A673 (cell line): ENCODE data around the gene KIAA0040. TPM values are rescaled to one million over a fixed set of nuclear protein-coding genes. Genes with fewer than 3 reads are reported as not detected.

ENCODE experiments used
- BruUV-seq: library from RNA; stranded (reverse); fragments of 400-500 nt; replicated peaks from 2 replicates; lab custom pipeline; 2021; lab: Mats Ljungman, UMichigan
- CTCF ChIA-PET: fragments of 300-600 bp; sonication (Branson Sonifier 250); formaldehyde crosslinking; loops from one replicate; lab custom pipeline; 2022; ENCODE audit warnings: antibody characterized with exemption; lab: Charles Lee
- POLR2A ChIA-PET: fragments of 300-600 bp; sonication (Branson Sonifier 250); formaldehyde crosslinking; loops from one replicate; lab custom pipeline; 2022; ENCODE audit warnings: antibody characterized with exemption; ENCODE audit not compliant: low non-redundant PET; lab: Charles Lee
- DNase-seq: peaks from one replicate; pipeline ENCODE4 v3.0.0-alpha.2; 2015; ENCODE audit warnings: low spot score
- H3K27ac ChIP-seq: fragments of 200-600 bp; sonication (generic); 2 replicates; pipeline ENCODE4 v1.5.1; 2016; ENCODE audit warnings: mixed run types, low read depth, mild to moderate bottlenecking, mixed read lengths, antibody characterized with exemption, low read length; ENCODE audit not compliant: poor library complexity, severe bottlenecking
- H3K27me3 ChIP-seq: fragments of 200-600 bp; sonication (generic); replicated peaks from 2 replicates; pipeline ENCODE4 v1.6.1; 2017; ENCODE audit warnings: mixed run types, low read depth, mild to moderate bottlenecking, mixed read lengths, antibody characterized with exemption, low read length; ENCODE audit not compliant: insufficient read depth, poor library complexity
- H3K36me3 ChIP-seq: fragments of 200-600 bp; sonication (generic); 2 replicates; pipeline ENCODE4 v1.6.1; 2016; ENCODE audit warnings: mixed run types, mild to moderate bottlenecking, mixed read lengths, antibody characterized with exemption, low read length; ENCODE audit not compliant: insufficient read depth, poor library complexity, severe bottlenecking
- H3K4me1 ChIP-seq: fragments of 200-600 bp; sonication (generic); 2 replicates; pipeline ENCODE4 v1.6.1; 2017; ENCODE audit warnings: mixed run types, mild to moderate bottlenecking, mixed read lengths, antibody characterized with exemption, low read length; ENCODE audit not compliant: insufficient read depth, poor library complexity, severe bottlenecking
- H3K4me3 ChIP-seq: fragments of 200-600 bp; sonication (generic); 2 replicates; pipeline ENCODE4 v1.5.1; 2016; ENCODE audit warnings: low read depth, mixed run types, mild to moderate bottlenecking, mixed read lengths, low read length; ENCODE audit not compliant: poor library complexity, severe bottlenecking
- H3K9me3 ChIP-seq: fragments of 200-600 bp; sonication (generic); 2 replicates; pipeline ENCODE4 v1.6.1; 2016; ENCODE audit warnings: mixed run types, low read depth, mild to moderate bottlenecking, mixed read lengths, antibody characterized with exemption, low read length; ENCODE audit not compliant: poor library complexity, severe bottlenecking
- EZH2 ChIP-seq: fragments of 200-600 bp; sonication (generic); IDR thresholded peaks from 2 replicates; pipeline ENCODE4 v1.6.1; 2017; ENCODE audit warnings: borderline replicate concordance, low read depth, mild to moderate bottlenecking, mixed read lengths, antibody characterized with exemption, low read length; ENCODE audit not compliant: poor library complexity, severe bottlenecking
- intact Hi-C: fragments of 100-400 bp; cut with micrococcal nuclease; formaldehyde crosslinking; loops from one replicate; pipeline ENCODE4 v1.10.0; 2022; ENCODE audit not compliant: unreplicated experiment
- total RNA-seq: library from RNA; stranded (reverse); gene quantifications from 2 replicates; pipeline ENCODE4 v1.2.3, GENCODE V29; 2021
- TF ChIP-seq, protein P1 (sequence below): fragments of 300-800, 200-600 bp; sonication (generic); conservative IDR thresholded peaks from 2 replicates; pipeline ENCODE4 v1.5.1; 2017; ENCODE audit warnings: low read depth, mild to moderate bottlenecking, antibody characterized with exemption, low read length, moderate library complexity, mixed read lengths

KIAA0040 gene
- total RNA-seq, 1 experiment from 2014 or later, result not detected

- H3K4me3 ChIP-seq, result no peak overlapping the region
- no TSS peak for BruUV-seq
- CTCF ChIA-PET, result interaction anchor here (0.6 kb wide), 1 partner anchor 162 kb away, joined by 3 read pairs; no protein-coding TSS in a partner anchor
- no peaks in the 10 kb centered on the region for H3K9me3 ChIP-seq
- no peaks in the 10 kb centered on the region for H3K36me3 ChIP-seq
- no peak for DNase-seq
- H3K27me3 ChIP-seq, result no peaks in the 10 kb centered on the region
- no peak overlapping the region for H3K27ac ChIP-seq
- intact Hi-C loops, result loop anchor here (10.0 kb wide), 1 partner anchor 728 kb away; no protein-coding TSS in a partner anchor
- TF ChIP-seq, protein P1, sequence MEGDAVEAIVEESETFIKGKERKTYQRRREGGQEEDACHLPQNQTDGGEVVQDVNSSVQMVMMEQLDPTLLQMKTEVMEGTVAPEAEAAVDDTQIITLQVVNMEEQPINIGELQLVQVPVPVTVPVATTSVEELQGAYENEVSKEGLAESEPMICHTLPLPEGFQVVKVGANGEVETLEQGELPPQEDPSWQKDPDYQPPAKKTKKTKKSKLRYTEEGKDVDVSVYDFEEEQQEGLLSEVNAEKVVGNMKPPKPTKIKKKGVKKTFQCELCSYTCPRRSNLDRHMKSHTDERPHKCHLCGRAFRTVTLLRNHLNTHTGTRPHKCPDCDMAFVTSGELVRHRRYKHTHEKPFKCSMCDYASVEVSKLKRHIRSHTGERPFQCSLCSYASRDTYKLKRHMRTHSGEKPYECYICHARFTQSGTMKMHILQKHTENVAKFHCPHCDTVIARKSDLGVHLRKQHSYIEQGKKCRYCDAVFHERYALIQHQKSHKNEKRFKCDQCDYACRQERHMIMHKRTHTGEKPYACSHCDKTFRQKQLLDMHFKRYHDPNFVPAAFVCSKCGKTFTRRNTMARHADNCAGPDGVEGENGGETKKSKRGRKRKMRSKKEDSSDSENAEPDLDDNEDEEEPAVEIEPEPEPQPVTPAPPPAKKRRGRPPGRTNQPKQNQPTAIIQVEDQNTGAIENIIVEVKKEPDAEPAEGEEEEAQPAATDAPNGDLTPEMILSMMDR, result no peak
- POLR2A ChIA-PET, result interaction anchor here (0.6 to 0.7 kb wide), 2 partner anchors 126 to 134 kb away, joined by 3 to 15 read pairs; partner anchors contain the start of gene MRPS14
- H3K4me1 ChIP-seq, result no peaks in the 10 kb centered on the region
These were observed 35.4 kb downstream of the KIAA0040 start for GRCh38 chr1:175157200-175157599.

DNA sequence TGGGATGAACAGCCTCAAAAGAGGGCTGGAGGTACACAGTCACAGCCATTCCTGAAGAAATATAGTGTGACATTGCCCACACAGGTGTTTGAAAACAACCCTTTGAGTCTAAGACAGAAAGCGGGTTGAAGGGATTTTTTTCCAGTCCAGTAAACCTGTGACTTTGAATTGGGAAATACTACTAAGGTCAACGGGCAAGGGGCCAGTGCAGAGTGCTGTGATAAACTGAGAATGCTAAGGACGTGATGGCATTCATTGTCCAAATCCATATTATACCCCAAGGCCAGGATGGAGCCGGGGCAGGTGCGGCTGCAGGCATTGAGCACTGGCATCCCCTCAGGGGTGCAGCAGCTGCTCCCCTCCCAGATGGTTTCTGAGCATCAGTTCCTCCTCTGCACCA lies 36.6 kb downstream of the KIAA0040 start:
- no peak for DNase-seq
- Histone ChIP-seq H3K9me3 (no peaks in the 10 kb centered on the region), H3K4me1 (no peaks in the 10 kb centered on the region), H3K36me3 (no peaks in the 10 kb centered on the region), H3K27ac (no peak overlapping the region), H3K27me3 (no peaks in the 10 kb centered on the region), H3K4me3 (no peak overlapping the region)
- intact Hi-C loops, result loop anchor here (1.0 to 10.0 kb wide), 4 partner anchors 163 to 1687 kb away; no protein-coding TSS in a partner anchor
- ChIA-PET CTCF (interaction anchor here (1.0 to 1.8 kb wide), 4 partner anchors 161 to 218 kb away, joined by 3 to 8 read pairs (median 4); no protein-coding TSS in a partner anchor), POLR2A (no interaction called here)
- no peak for TF ChIP-seq EZH2
- BruUV-seq, result no TSS peak

DNA sequence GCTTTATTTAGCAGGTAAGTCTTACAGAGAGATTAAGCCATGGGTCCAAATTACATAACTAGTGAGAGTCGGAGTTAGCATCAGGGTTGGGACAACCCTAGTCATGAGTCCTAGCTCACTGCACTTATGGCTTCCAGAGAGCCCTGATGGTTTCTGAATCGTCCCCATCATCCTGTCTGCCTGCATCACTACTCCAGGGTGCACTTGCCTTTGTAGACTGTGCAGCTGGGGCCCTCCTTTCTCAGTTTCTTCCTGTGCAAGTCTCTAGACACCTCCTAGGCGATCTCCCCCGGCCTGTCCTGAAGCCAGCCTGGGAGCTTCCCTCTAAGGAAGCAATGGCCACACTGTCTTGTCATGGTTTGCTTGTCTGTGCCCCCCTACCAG lies 37.1 kb downstream of the KIAA0040 start:
- Histone ChIP-seq H3K9me3 (no peaks in the 10 kb centered on the region), H3K27ac (no peak overlapping the region), H3K27me3 (no peaks in the 10 kb centered on the region), H3K4me3 (no peak overlapping the region), H3K36me3 (no peaks in the 10 kb centered on the region), H3K4me1 (no peaks in the 10 kb centered on the region)
- intact Hi-C loops, result loop anchor here (1.0 to 10.0 kb wide), 4 partner anchors 164 to 1687 kb away; no protein-coding TSS in a partner anchor
- TF ChIP-seq, protein P1, result no peak
- TF ChIP-seq EZH2, result no peak
- ChIA-PET CTCF (interaction anchor here (0.8 to 1.8 kb wide), 6 partner anchors 9 to 219 kb away, joined by 3 to 8 read pairs (median 4); no protein-coding TSS in a partner anchor), POLR2A (no interaction called here)
- no peak for DNase-seq
- no TSS peak for BruUV-seq
